OCI-LY3 (cell line): ENCODE results near the gene PAM16.

ENCODE experiments used
- H2AFZ ChIP-seq: fragments of 200-600, 300-600 bp; shearing (Covaris generic); 2 replicates; pipeline ENCODE4 v1.6.0; 2014; ENCODE audit warnings: antibody characterized with exemption, low read depth, low read length
- H3K27ac ChIP-seq: fragments of 200-600, 300-600 bp; sonication (generic); 2 replicates; pipeline ENCODE4 v1.5.1; 2014; ENCODE audit warnings: mild to moderate bottlenecking, low read length, moderate library complexity, mixed read lengths
- H3K27me3 ChIP-seq: fragments of 200-600, 300-600 bp; sonication (generic); 2 replicates; pipeline ENCODE4 v1.6.1; 2014; ENCODE audit warnings: low read depth, low read length, mixed read lengths
- H3K36me3 ChIP-seq: fragments of 200-600, 300-600 bp; sonication (generic); replicated peaks from 2 replicates; pipeline ENCODE3; 2014; ENCODE audit warnings: low read depth, low read length, mixed read lengths
- H3K4me1 ChIP-seq: fragments of 300-600, 200-600 bp; sonication (generic); 2 replicates; pipeline ENCODE4 v1.6.1; 2014; ENCODE audit warnings: low read length, mixed read lengths
- H3K4me2 ChIP-seq: fragments of 200-600, 300-600 bp; sonication (generic); 2 replicates; pipeline ENCODE4 v1.6.1; 2014; ENCODE audit warnings: low read length, mixed read lengths
- H3K4me3 ChIP-seq: fragments of 300-600, 200-600 bp; sonication (generic); 2 replicates; pipeline ENCODE4 v1.5.1; 2014; ENCODE audit warnings: antibody characterized with exemption, mild to moderate bottlenecking, low read length, moderate library complexity
- H3K79me2 ChIP-seq: fragments of 300-600, 200-600 bp; shearing (Covaris generic); 2 replicates; pipeline ENCODE4 v1.6.1; 2014; ENCODE audit warnings: mild to moderate bottlenecking, low read length, mixed read lengths
- H3K9ac ChIP-seq: fragments of 300-600, 200-600 bp; shearing (Covaris generic); 2 replicates; pipeline ENCODE4 v1.6.0; 2014; ENCODE audit warnings: mild to moderate bottlenecking, low read length, moderate library complexity
- H3K9me3 ChIP-seq: fragments of 200-600, 300-600 bp; shearing (Covaris generic); 2 replicates; pipeline ENCODE4 v1.6.1; 2014; ENCODE audit warnings: low read length, mixed read lengths; ENCODE audit not compliant: insufficient read depth
- H4K20me1 ChIP-seq: fragments of 200-600, 300-600 bp; sonication (generic); 2 replicates; pipeline ENCODE4 v1.6.1; 2016; ENCODE audit warnings: low read length, mixed read lengths; ENCODE audit not compliant: insufficient read depth
- EZH2phosphoT487 ChIP-seq: fragments of 200-600 bp; shearing (Covaris generic); IDR thresholded peaks from 2 replicates; pipeline ENCODE4 v1.6.1; 2018; ENCODE audit warnings: antibody characterized with exemption, mixed run types, low read depth
- TF ChIP-seq, protein P1 (sequence below): fragments of 200-600, 300-600 bp; sonication (generic); IDR thresholded peaks from 2 replicates; pipeline ENCODE4 v1.5.1; 2014; ENCODE audit warnings: antibody characterized with exemption, low read length, low read depth

PAM16 gene

DNA sequence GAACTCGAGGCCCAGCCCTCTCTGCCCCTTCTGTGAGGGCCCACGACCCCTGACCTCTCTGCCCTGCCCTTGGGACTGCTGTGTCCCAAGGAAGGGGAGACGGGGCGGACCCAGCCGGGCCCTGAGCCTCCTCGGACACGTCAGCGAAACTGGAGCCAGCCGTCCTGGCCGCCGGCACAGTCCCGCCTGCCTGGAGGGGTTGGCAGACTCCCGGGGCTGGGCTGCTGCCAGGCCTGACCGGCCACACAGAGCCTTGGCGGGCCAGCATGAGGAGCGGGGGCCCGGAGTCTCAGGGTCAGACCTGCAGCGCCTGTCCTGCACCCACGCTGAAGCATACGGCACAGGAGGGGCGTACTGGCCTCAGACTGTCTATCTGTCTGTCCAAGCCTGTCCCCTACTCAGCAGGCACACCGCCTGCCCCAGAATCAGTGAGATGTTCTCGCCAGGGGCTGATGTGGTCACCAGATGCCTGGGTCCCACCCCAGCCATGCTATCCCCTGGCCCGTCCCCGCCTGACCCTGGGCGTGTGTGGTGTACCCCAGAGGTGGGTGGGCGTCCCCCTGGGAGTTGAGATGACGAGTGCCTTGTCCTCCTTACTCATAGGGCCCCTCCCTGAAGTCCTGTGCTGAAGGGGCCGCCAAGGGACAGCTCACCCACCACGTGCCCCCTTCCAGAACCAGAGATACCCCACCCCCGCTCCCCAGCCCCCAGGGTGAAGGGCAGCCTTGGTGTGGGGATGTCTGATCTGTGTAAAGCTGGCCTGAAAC is 25.2 kb upstream of the PAM16 start:
- H3K27ac ChIP-seq: no peak overlapping the region
- H4K20me1 ChIP-seq: peaks cover 3% of the 10 kb centered on the region; the same call in 1 of the 2 replicates
- H3K4me1 ChIP-seq: no peaks in the 10 kb centered on the region
- no peaks in the 10 kb centered on the region for H3K79me2 ChIP-seq
- no peaks in the 10 kb centered on the region for H3K9me3 ChIP-seq
- H3K9ac ChIP-seq: no peak overlapping the region
- no peak for TF ChIP-seq EZH2phosphoT487
- TF ChIP-seq, protein P1, sequence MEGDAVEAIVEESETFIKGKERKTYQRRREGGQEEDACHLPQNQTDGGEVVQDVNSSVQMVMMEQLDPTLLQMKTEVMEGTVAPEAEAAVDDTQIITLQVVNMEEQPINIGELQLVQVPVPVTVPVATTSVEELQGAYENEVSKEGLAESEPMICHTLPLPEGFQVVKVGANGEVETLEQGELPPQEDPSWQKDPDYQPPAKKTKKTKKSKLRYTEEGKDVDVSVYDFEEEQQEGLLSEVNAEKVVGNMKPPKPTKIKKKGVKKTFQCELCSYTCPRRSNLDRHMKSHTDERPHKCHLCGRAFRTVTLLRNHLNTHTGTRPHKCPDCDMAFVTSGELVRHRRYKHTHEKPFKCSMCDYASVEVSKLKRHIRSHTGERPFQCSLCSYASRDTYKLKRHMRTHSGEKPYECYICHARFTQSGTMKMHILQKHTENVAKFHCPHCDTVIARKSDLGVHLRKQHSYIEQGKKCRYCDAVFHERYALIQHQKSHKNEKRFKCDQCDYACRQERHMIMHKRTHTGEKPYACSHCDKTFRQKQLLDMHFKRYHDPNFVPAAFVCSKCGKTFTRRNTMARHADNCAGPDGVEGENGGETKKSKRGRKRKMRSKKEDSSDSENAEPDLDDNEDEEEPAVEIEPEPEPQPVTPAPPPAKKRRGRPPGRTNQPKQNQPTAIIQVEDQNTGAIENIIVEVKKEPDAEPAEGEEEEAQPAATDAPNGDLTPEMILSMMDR: no peak
- H3K36me3 ChIP-seq: no peaks in the 10 kb centered on the region
- no peak overlapping the region for H2AFZ ChIP-seq
- H3K4me2 ChIP-seq: no peak overlapping the region
- no peaks in the 10 kb centered on the region for H3K27me3 ChIP-seq
- H3K4me3 ChIP-seq: no peak overlapping the region

DNA sequence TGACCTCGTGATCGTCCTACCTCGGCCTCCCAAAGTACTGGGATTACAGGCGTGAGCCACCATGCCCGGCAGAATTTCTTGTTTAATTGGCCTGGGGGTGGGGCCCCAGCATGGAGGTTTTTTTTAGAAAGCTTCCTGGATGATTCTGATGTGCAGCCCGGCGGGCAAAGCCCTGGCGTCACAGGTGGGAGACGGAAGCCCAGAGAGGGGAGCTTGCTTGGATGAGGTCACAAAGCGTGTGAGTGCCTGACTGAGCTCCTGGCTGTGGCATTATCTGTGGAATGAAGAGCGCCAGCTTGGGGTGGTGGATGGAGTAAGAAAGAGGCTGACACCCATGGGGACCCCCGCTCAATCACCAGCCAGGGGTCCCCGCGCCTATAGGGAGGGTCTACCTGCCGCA is 24.6 kb upstream of the PAM16 start:
- Histone ChIP-seq H3K79me2 (no peaks in the 10 kb centered on the region), H3K27ac (no peak overlapping the region), H3K9me3 (no peaks in the 10 kb centered on the region), H3K4me2 (no peak overlapping the region), H4K20me1 (peaks cover 7% of the 10 kb centered on the region; the same call in 1 of the 2 replicates), H3K27me3 (no peaks in the 10 kb centered on the region), H3K4me3 (no peak overlapping the region), H3K9ac (no peak overlapping the region), H2AFZ (no peak overlapping the region), H3K4me1 (no peaks in the 10 kb centered on the region), H3K36me3 (no peaks in the 10 kb centered on the region)
- no peak for TF ChIP-seq EZH2phosphoT487
- TF ChIP-seq, protein P1: no peak

DNA sequence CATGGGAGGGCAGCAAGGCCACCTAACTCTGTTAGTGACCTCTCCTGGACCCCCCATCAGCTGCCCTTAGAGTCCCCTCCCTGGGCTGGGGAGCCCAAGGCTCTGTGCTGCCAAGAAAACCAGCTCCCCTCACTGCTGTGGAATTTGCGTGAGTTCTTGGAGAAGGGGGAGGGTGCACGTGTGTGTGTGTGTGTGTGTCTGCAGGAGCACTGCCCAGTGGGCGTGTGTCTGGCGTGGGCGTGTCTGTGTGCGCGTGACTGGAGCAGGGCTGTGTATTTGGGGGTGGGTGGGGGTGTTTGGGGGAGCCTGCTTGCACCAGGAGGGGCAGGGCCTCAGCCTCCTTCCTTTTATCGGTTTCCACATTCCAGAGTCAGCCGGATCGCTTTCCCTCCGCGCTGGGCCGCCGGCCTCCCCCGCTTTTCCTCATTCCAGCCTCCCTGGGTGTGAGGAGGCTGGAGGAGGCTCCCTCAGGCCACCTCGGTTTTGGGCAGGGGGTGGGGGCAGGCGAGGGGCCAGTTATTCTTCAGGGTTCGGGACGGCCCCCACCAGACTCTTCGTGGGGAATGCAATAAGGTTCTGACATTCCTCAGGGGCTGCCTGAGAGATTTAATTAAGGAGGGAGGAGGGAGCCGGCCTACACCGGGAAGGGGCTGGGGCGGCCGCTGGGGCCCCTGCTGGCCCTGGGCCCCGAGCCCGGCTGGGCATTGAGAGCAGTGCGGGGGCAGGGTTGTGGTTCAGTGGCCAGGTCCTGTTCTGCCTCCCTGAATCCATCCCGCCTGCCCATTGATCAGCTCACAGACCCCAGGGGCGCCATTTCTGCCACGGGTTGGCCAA is 23.0 kb upstream of the PAM16 start:
- Histone ChIP-seq H3K4me2 (no peak overlapping the region), H3K4me3 (no peak overlapping the region), H4K20me1 (peaks cover 7% of the 10 kb centered on the region; the same call in 1 of the 2 replicates), H3K9me3 (no peaks in the 10 kb centered on the region), H3K4me1 (no peaks in the 10 kb centered on the region), H3K36me3 (no peaks in the 10 kb centered on the region), H2AFZ (no peak overlapping the region), H3K27me3 (no peaks in the 10 kb centered on the region), H3K79me2 (no peaks in the 10 kb centered on the region), H3K27ac (no peak overlapping the region), H3K9ac (no peak overlapping the region)
- no peak for TF ChIP-seq EZH2phosphoT487
- TF ChIP-seq, protein P1: no peak

DNA sequence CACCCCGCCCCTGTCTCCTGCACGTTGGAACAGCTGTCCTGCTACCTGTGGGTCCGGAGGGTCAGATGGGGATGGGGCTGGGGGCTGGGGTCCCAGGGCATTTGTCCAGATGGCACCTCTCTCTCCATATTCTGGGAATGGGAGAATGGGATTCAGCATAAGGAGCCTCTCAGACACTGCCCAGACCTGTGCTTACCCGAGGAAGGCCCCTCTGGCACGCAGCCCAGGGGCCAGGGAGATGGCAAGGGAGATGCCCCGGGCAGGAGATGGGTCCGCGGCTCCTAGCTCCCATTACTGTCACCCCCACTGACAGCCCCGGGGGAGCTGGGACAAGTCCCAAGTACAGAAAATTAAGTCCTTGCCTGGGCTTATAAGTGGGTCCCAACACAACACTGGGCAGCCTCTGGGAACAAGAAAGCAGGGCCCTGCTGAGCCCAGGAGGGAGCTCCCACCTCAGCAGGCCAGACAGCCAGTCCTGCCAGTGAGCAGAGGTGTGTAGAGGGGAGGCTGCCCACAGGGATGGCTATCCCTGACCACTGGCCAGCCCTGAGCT is 22.3 kb upstream of the PAM16 start:
- Histone ChIP-seq H3K4me3 (no peak overlapping the region), H3K4me2 (no peak overlapping the region), H3K36me3 (no peaks in the 10 kb centered on the region), H3K27me3 (no peaks in the 10 kb centered on the region), H3K9ac (no peak overlapping the region), H3K9me3 (no peaks in the 10 kb centered on the region), H4K20me1 (peaks cover 7% of the 10 kb centered on the region; the same call in 1 of the 2 replicates), H3K4me1 (no peaks in the 10 kb centered on the region), H2AFZ (no peak overlapping the region), H3K27ac (no peak overlapping the region), H3K79me2 (no peaks in the 10 kb centered on the region)
- TF ChIP-seq, protein P1: no peak
- no peak for TF ChIP-seq EZH2phosphoT487
